Mesendoderm (in vitro differentiated cells): ENCODE results near the gene RIPOR1.

Experiments used
- DNase-seq: peaks from one replicate; pipeline ENCODE4 v3.0.0; 2013
- H2AK5ac ChIP-seq: 2 replicates; pipeline ENCODE4 v1.6.1; 2013; ENCODE audit warnings: low read length, inconsistent platforms
- H2BK120ac ChIP-seq: 2 replicates; pipeline ENCODE4 v1.6.1; 2013; ENCODE audit warnings: low read depth, mild to moderate bottlenecking, low read length, moderate library complexity, mixed read lengths
- H2BK15ac ChIP-seq: replicated peaks from 2 replicates; pipeline ENCODE4 v1.6.1; 2013; ENCODE audit warnings: low read depth, mild to moderate bottlenecking, moderate library complexity
- H2BK5ac ChIP-seq: 2 replicates; pipeline ENCODE4 v1.6.1; 2013; ENCODE audit warnings: low read length, inconsistent platforms
- H3K18ac ChIP-seq: 2 replicates; pipeline ENCODE4 v1.6.1; 2013; ENCODE audit warnings: mild to moderate bottlenecking, low read length, mixed read lengths
- H3K23ac ChIP-seq: one replicate; pipeline ENCODE4 v1.6.1; 2013; ENCODE audit warnings: low read length
- H3K27ac ChIP-seq: 2 replicates; pipeline ENCODE4 v1.5.1; 2013; ENCODE audit warnings: low read depth, mild to moderate bottlenecking, inconsistent platforms, low read length, moderate library complexity
- H3K27me3 ChIP-seq: 2 replicates; pipeline ENCODE4 v1.6.1; 2013; ENCODE audit warnings: low read length, control low read depth, mild to moderate bottlenecking, inconsistent platforms; ENCODE audit not compliant: insufficient read depth, poor library complexity
- H3K36me3 ChIP-seq: 2 replicates; pipeline ENCODE4 v1.6.1; 2013; ENCODE audit warnings: low read length, inconsistent platforms; ENCODE audit not compliant: control insufficient read depth, insufficient read depth
- H3K4ac ChIP-seq: one replicate; pipeline ENCODE4 v1.6.1; 2013; ENCODE audit warnings: low read depth, mild to moderate bottlenecking, low read length, moderate library complexity
- H3K4me1 ChIP-seq: 2 replicates; pipeline ENCODE4 v1.6.1; 2013; ENCODE audit warnings: low read depth, low read length, inconsistent platforms; ENCODE audit not compliant: control insufficient read depth
- H3K4me2 ChIP-seq: 2 replicates; pipeline ENCODE4 v1.6.1; 2013; ENCODE audit warnings: low read length
- H3K4me3 ChIP-seq: 2 replicates; pipeline ENCODE4 v1.5.1; 2013; ENCODE audit warnings: mild to moderate bottlenecking, low read length
- H3K56ac ChIP-seq: one replicate; pipeline ENCODE4 v1.6.1; 2013; ENCODE audit warnings: low read length
- H3K79me1 ChIP-seq: 2 replicates; pipeline ENCODE4 v1.6.1; 2013; ENCODE audit warnings: low read length, inconsistent platforms
- H3K79me2 ChIP-seq: 2 replicates; pipeline ENCODE4 v1.6.1; 2013; ENCODE audit warnings: mild to moderate bottlenecking, low read length; ENCODE audit not compliant: control insufficient read depth, insufficient read depth
- H3K9ac ChIP-seq: 2 replicates; pipeline ENCODE4 v1.6.1; 2013; ENCODE audit warnings: low read length, inconsistent platforms
- H4K5ac ChIP-seq: one replicate; pipeline ENCODE4 v1.6.1; 2013; ENCODE audit warnings: low read length
- H4K8ac ChIP-seq: one replicate; pipeline ENCODE4 v1.6.1; 2013; ENCODE audit warnings: low read depth, mild to moderate bottlenecking, control low read depth, low read length, moderate library complexity
- WGBS: extraction: QIAGEN DNeasy Blood & Tissue Kit; methylation state at CpG from one replicate; pipeline ENCODE4 v1.1.7; 2013; ENCODE audit warnings: low lambda C conversion rate, missing lambda C conversion rate; ENCODE audit not compliant: insufficient coverage; ENCODE audit errors: extremely low coverage; 5-methylcytosine and 5-hydroxymethylcytosine counted together

Gene RIPOR1

DNA sequence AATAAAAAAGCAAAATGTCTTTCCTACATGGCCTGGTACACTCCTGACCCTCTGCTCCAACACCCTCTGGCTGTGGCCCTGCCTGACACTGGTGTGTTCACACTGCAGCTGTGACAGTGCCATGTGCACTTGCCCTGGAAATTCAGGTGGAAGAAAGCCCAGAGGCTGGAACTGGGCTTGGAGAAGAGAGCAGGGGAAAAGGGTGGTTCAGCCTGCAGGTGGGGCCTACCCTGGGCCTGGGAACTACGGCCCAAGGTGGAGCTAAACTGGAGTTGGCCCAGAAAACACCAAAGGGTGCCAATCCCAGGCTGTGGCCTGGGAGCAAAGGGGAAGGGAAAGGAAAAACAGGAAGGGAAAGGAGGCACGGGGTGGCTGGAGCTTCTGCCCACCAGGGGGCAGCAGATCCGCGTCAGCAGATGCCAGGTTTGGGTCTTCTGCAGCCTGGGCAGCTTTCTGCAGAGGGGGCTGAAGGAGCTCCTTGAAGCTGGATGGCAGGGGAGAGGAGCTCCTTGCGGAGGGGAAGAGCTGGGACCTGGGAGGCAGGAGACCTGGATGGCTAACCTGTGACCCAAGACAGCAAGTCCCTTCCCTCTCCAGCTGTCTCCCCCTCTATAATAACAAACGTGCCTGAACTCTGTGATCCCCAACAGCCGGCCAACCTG, 18.3 kb downstream of the RIPOR1 start:
- Histone ChIP-seq H4K5ac (no peak overlapping the region), H3K23ac (no peak overlapping the region), H2BK5ac (no peak overlapping the region), H4K8ac (no peak overlapping the region), H3K27me3 (no peaks in the 10 kb centered on the region), H3K79me2 (no peaks in the 10 kb centered on the region), H3K9ac (no peak overlapping the region), H3K36me3 (no peaks in the 10 kb centered on the region), H2AK5ac (no peak overlapping the region), H3K4ac (no peak overlapping the region), H3K4me3 (no peak overlapping the region), H2BK15ac (no peak overlapping the region), H2BK120ac (no peak overlapping the region), H3K27ac (no peak overlapping the region), H3K18ac (no peak overlapping the region), H3K4me2 (no peak overlapping the region), H3K56ac (no peak overlapping the region), H3K79me1 (no peaks in the 10 kb centered on the region), H3K4me1 (no peaks in the 10 kb centered on the region)
- peak; percentile 86 for DNase-seq
- WGBS, result no CpG with 5 or more reads among the region's 7 CpGs

DNA sequence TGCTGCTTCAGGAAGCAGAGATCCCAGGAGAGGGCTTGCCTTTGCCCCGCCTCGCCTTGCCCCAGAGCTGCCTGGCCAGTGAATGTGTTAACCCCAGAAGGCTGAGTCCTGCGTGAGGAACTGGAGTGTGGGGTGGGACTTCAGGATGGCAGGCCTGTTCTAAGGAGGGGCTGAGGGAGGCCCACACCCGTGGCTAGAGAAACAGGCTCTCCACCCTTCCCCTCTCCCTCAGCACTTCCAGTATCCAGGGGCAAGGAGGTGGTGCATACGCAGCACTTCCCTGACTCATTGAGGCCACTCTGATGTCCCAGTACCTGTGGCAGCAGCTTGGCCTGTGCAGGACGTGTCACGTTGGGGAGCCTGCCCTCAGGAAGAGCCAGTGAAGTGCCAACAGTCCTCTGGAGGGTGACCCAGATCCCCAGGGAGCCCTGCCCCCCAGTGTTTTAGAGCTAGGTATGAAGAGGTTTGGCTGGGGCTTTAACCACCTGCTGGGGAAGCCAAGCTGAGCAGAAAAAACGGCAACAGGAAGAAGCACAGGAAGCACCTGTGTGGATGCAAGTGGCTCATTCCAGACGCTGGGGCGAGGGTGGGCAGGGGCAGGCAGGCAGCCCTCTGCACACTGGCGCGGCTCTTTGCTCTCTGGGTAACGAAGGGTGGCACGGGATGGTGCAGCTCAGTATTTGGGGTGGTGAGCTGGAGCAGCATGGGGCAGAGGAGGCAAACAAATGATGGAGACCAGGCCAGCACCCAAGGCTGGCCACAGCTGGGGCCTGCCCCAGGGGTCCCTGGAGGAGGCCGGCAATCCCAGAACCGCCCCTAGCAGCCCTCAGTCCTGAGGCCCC, 19.0 kb downstream of the RIPOR1 start:
- Histone ChIP-seq H2AK5ac (no peak overlapping the region), H3K27me3 (no peaks in the 10 kb centered on the region), H3K79me2 (no peaks in the 10 kb centered on the region), H3K4me3 (no peak overlapping the region), H3K4ac (no peak overlapping the region), H3K36me3 (no peaks in the 10 kb centered on the region), H4K8ac (no peak overlapping the region), H3K56ac (no peak overlapping the region), H3K79me1 (no peaks in the 10 kb centered on the region), H3K4me1 (no peaks in the 10 kb centered on the region), H2BK120ac (no peak overlapping the region), H3K9ac (no peak overlapping the region), H3K4me2 (no peak overlapping the region), H4K5ac (no peak overlapping the region), H3K27ac (no peak overlapping the region), H2BK5ac (no peak overlapping the region), H2BK15ac (no peak overlapping the region), H3K23ac (no peak overlapping the region), H3K18ac (no peak overlapping the region)
- WGBS, result no CpG with 5 or more reads among the region's 16 CpGs
- DNase-seq, result no peak

DNA sequence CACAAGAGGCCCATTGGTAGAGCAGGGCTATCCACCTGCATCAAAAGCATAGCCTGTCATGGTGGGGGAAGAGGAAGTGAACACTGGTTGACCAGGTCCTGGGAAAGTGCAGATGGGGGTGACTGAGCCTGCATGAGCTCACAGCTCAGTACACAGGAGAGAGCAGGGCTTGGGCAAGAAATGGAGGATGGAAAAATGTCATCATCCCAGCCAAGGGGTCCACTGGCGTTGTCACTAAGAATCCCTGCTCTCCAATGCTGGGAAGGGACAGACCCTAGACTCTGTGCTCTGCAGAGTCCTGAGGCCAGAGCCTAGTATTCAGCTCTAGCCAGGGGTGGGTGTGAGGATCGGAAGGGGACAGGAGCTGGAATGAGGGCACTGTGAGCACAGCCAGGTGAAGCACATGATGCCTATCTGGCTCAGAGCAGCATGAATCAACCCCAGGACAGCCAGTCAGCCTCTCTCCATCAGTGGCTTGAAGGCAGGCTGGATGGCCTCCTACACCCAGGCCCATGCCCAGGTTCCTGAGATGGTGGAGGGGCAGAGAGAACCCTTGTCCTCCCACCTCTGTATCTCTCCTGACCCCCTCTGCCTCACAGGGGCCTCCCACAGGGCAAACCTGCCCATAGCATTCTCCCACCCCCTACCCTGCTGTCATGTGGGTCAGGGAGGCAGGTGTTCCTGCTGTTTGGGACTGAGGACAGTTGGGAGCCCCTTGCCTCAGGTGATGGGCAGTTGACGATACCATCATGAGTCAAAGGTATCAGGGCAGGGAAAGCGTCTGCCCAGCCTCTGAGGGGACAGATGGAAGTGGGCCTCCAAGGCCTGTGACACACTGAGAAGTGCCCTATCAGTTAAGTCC, 19.9 kb downstream of the RIPOR1 start:
- Histone ChIP-seq H3K79me2 (no peaks in the 10 kb centered on the region), H3K56ac (no peak overlapping the region), H3K23ac (no peak overlapping the region), H2BK5ac (no peak overlapping the region), H3K4ac (no peak overlapping the region), H3K27me3 (no peaks in the 10 kb centered on the region), H3K4me2 (no peak overlapping the region), H4K5ac (no peak overlapping the region), H3K9ac (no peak overlapping the region), H2AK5ac (no peak overlapping the region), H3K18ac (no peak overlapping the region), H3K4me1 (no peaks in the 10 kb centered on the region), H2BK120ac (no peak overlapping the region), H3K36me3 (no peaks in the 10 kb centered on the region), H3K4me3 (no peak overlapping the region), H2BK15ac (no peak overlapping the region), H3K79me1 (no peaks in the 10 kb centered on the region), H3K27ac (no peak overlapping the region), H4K8ac (no peak overlapping the region)
- DNase-seq, result no peak
- WGBS, result no CpG with 5 or more reads among the region's 4 CpGs

DNA sequence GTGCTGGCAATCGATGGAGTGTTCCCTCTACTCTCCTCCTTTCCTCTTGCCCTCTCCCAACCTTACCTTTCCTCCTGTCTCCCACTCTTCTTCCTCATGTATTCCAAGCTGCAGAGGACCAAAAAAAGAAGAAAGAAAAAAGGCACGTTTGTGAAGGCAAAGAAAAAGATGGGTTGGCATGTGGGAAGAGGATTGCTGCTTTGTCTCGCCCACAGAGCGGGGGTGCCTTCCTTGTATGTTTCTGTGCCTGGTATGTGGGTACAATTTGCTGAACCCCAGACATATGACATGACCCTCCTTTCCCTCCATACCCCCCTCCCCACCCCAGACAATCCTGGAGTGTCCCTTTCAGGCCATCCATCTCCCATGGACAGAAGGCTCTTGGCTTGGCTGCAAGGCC, 20.6 kb downstream of the RIPOR1 start:
- H4K8ac ChIP-seq, result no peak overlapping the region
- H3K4ac ChIP-seq, result no peak overlapping the region
- no peaks in the 10 kb centered on the region for H3K79me1 ChIP-seq
- no peak overlapping the region for H3K23ac ChIP-seq
- H2BK120ac ChIP-seq, result no peak overlapping the region
- no peak overlapping the region for H3K4me3 ChIP-seq
- no peak overlapping the region for H2AK5ac ChIP-seq
- H3K9ac ChIP-seq, result no peak overlapping the region
- H3K4me1 ChIP-seq, result no peaks in the 10 kb centered on the region
- no CpG with 5 or more reads among the region's 4 CpGs for WGBS
- DNase-seq, result no peak
- no peaks in the 10 kb centered on the region for H3K79me2 ChIP-seq
- no peak overlapping the region for H4K5ac ChIP-seq
- no peak overlapping the region for H3K18ac ChIP-seq
- H3K56ac ChIP-seq, result no peak overlapping the region
- no peaks in the 10 kb centered on the region for H3K36me3 ChIP-seq
- H3K27ac ChIP-seq, result no peak overlapping the region
- H2BK15ac ChIP-seq, result no peak overlapping the region
- no peaks in the 10 kb centered on the region for H3K27me3 ChIP-seq
- no peak overlapping the region for H3K4me2 ChIP-seq
- no peak overlapping the region for H2BK5ac ChIP-seq

DNA sequence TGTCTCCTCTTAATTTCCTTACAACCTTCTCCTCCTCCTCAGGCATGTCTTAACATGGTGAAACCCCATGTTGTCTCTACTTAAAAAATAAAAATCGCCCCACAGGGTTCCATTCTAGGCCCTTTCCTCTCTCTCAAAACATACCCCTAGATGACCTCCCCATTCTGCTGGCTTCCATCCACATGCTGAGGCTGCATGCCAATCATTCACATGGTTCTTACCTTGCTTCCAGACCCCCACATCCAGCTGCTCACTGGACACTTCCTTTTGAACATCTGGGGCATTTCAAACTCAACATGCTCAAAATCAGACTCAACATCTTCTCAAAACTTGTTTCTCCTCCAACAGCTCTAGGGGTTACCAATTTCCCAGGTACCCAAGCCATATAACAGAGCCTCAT, 21.3 kb downstream of the RIPOR1 start:
- Histone ChIP-seq H3K79me1 (no peaks in the 10 kb centered on the region), H2AK5ac (no peak overlapping the region), H2BK5ac (no peak overlapping the region), H3K79me2 (no peaks in the 10 kb centered on the region), H4K5ac (no peak overlapping the region), H3K18ac (no peak overlapping the region), H3K27me3 (no peaks in the 10 kb centered on the region), H3K4me3 (no peak overlapping the region), H3K36me3 (no peaks in the 10 kb centered on the region), H4K8ac (no peak overlapping the region), H3K56ac (no peak overlapping the region), H3K27ac (no peak overlapping the region), H2BK120ac (no peak overlapping the region), H3K4ac (no peak overlapping the region), H3K23ac (no peak overlapping the region), H3K4me1 (no peaks in the 10 kb centered on the region), H3K4me2 (no peak overlapping the region), H2BK15ac (no peak overlapping the region), H3K9ac (no peak overlapping the region)
- no peak for DNase-seq
- no CpG with 5 or more reads among the region's 1 CpG for WGBS
